OCI-LY7 (cell line): ENCODE data around the gene PLEKHS1.

Source experiments
- EZH2phosphoT487 ChIP-seq: fragments of 200-600 bp; sonication (generic); IDR thresholded peaks from 2 replicates; pipeline ENCODE4 v1.6.1; 2018; ENCODE audit warnings: low read depth, borderline replicate concordance, mild to moderate bottlenecking, mixed run types, antibody characterized with exemption, low read length, moderate library complexity, mixed read lengths
- TF ChIP-seq, protein P1 (sequence below): fragments of 200-600 bp; sonication (generic); conservative IDR thresholded peaks from 2 replicates; pipeline ENCODE4 v1.5.1; 2014; ENCODE audit warnings: mild to moderate bottlenecking, antibody characterized with exemption, low read length, moderate library complexity, mixed read lengths

DNA sequence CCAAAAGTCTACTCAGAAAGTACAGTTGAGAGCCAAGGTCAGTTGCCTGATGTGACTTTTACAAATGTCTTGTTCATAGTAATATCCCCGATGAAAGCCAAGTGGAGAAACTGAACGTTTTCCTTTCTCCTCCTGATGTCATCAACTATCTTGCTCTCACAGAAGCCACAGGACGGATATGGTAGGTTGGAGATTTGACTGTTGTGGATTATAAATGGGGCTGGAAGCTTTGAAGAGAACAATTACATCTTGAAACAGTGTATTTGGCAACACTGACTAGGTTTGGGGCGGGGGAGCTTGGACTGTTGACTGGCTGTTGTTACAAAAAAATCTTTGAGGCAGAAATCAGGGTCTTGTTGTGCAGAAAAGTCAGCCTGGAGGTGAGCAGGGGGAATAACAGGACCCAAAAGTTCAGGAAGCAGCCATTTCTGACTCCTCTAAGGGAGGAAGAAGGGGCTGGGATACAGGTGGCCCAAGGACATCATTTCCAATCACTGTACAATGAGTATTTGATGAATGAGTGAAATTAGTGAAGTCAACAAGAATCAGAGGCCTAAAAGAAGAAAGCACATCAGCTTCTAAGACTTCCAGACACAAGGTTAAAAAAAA is 24.3 kb downstream of the PLEKHS1 start:
- TF ChIP-seq, protein P1, sequence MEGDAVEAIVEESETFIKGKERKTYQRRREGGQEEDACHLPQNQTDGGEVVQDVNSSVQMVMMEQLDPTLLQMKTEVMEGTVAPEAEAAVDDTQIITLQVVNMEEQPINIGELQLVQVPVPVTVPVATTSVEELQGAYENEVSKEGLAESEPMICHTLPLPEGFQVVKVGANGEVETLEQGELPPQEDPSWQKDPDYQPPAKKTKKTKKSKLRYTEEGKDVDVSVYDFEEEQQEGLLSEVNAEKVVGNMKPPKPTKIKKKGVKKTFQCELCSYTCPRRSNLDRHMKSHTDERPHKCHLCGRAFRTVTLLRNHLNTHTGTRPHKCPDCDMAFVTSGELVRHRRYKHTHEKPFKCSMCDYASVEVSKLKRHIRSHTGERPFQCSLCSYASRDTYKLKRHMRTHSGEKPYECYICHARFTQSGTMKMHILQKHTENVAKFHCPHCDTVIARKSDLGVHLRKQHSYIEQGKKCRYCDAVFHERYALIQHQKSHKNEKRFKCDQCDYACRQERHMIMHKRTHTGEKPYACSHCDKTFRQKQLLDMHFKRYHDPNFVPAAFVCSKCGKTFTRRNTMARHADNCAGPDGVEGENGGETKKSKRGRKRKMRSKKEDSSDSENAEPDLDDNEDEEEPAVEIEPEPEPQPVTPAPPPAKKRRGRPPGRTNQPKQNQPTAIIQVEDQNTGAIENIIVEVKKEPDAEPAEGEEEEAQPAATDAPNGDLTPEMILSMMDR, result no peak
- no peak for TF ChIP-seq EZH2phosphoT487
